SK-N-SH treated with all-trans-retinoic acid at 6 μM for 48 hours (cell line): ENCODE data around the gene CPA4.

Experiments
- ATAC-seq: fragments of 200-7000 bp; cut with Tn5 transposase; 3 replicates; pipeline ENCODE4 v1.9.1; 2020; ENCODE audit warnings: mild to moderate bottlenecking, moderate library complexity
- ARNTL ChIP-seq: fragments of 450-650 bp; formaldehyde crosslinking; IDR thresholded peaks from 2 replicates; pipeline ENCODE4 v1.5.0; 2020; ENCODE audit warnings: low read depth, mild to moderate bottlenecking, moderate library complexity, borderline replicate concordance
- BACH2 ChIP-seq: fragments of 250-450 bp; sonication (Bioruptor Pico); IDR thresholded peaks from 2 replicates; pipeline ENCODE4 v1.9.0; 2021; ENCODE audit warnings: mild to moderate bottlenecking, borderline replicate concordance
- CREB5 ChIP-seq: fragments of 250-450 bp; sonication (Bioruptor Pico); IDR thresholded peaks from 2 replicates; pipeline ENCODE4 v1.5.1; 2020; ENCODE audit warnings: low read depth, mild to moderate bottlenecking, moderate library complexity
- ESRRG ChIP-seq: fragments of 250-450 bp; sonication (Bioruptor Pico); IDR thresholded peaks from 2 replicates; pipeline ENCODE4 v1.6.1; 2021; ENCODE audit warnings: mild to moderate bottlenecking
- GLIS3 ChIP-seq: fragments of 250-450 bp; sonication (Bioruptor Pico); IDR thresholded peaks from 2 replicates; pipeline ENCODE4 v1.5.0; 2020; ENCODE audit warnings: mild to moderate bottlenecking, moderate library complexity
- ISL1 ChIP-seq: fragments of 250-450 bp; sonication (Bioruptor Pico); IDR thresholded peaks from 2 replicates; pipeline ENCODE4 v2.1.2; 2022; ENCODE audit warnings: mild to moderate bottlenecking, moderate library complexity
- OSR1 ChIP-seq: fragments of 250-450 bp; sonication (Bioruptor Pico); IDR thresholded peaks from 2 replicates; pipeline ENCODE4 v1.8.0; 2022; ENCODE audit warnings: moderate library complexity, mild to moderate bottlenecking, inconsistent platforms
- PATZ1 ChIP-seq: fragments of 250-450 bp; sonication (Bioruptor Pico); IDR thresholded peaks from 2 replicates; pipeline ENCODE4 v1.8.0; 2020; ENCODE audit warnings: mild to moderate bottlenecking, moderate library complexity, borderline replicate concordance
- POU6F1 ChIP-seq: fragments of 250-450 bp; sonication (Bioruptor Pico); IDR thresholded peaks from 2 replicates; pipeline ENCODE4 v1.8.0; 2021; ENCODE audit warnings: low read depth, mild to moderate bottlenecking, moderate library complexity, borderline replicate concordance
- PPARA ChIP-seq: fragments of 250-450 bp; sonication (Bioruptor Pico); IDR thresholded peaks from 2 replicates; pipeline ENCODE4 v1.5.0; 2020; ENCODE audit warnings: mild to moderate bottlenecking, borderline replicate concordance
- RARB ChIP-seq: fragments of 250-450 bp; sonication (Bioruptor Pico); IDR thresholded peaks from 2 replicates; pipeline ENCODE4 v1.8.0; 2021; ENCODE audit warnings: mild to moderate bottlenecking, moderate library complexity
- TCF4 ChIP-seq: fragments of 250-450 bp; sonication (Bioruptor Pico); IDR thresholded peaks from 2 replicates; pipeline ENCODE4 v1.8.0; 2021; ENCODE audit warnings: mild to moderate bottlenecking, moderate library complexity, borderline replicate concordance
- TOX ChIP-seq: fragments of 250-450 bp; sonication (Bioruptor Pico); IDR thresholded peaks from 2 replicates; pipeline ENCODE4 v1.8.0; 2021; ENCODE audit warnings: mild to moderate bottlenecking, moderate library complexity, borderline replicate concordance
- TSHZ2 ChIP-seq: fragments of 250-450 bp; sonication (Bioruptor Pico); IDR thresholded peaks from 2 replicates; pipeline ENCODE4 v1.5.0; 2020; ENCODE audit warnings: mild to moderate bottlenecking, moderate library complexity
- ZC3H10 ChIP-seq: fragments of 250-450 bp; sonication (Bioruptor Pico); IDR thresholded peaks from 2 replicates; pipeline ENCODE4 v1.5.1; 2021; ENCODE audit warnings: mild to moderate bottlenecking, moderate library complexity
- ZFP3 ChIP-seq: fragments of 250-450 bp; sonication (Bioruptor Pico); IDR thresholded peaks from 2 replicates; pipeline ENCODE4 v1.5.0; 2020; ENCODE audit warnings: mild to moderate bottlenecking, moderate library complexity
- ZFP30 ChIP-seq: fragments of 450-650 bp; formaldehyde crosslinking; IDR thresholded peaks from 2 replicates; pipeline ENCODE4 v1.5.0; 2022; ENCODE audit warnings: mild to moderate bottlenecking, moderate library complexity
- ZNF565 ChIP-seq: fragments of 450-650 bp; formaldehyde crosslinking; conservative IDR thresholded peaks from 2 replicates; pipeline ENCODE4 v1.5.0; 2020; ENCODE audit warnings: low read depth, mild to moderate bottlenecking, moderate library complexity
- ZNF70 ChIP-seq: fragments of 450-650 bp; formaldehyde crosslinking; IDR thresholded peaks from 2 replicates; pipeline ENCODE4 v1.5.0; 2020; ENCODE audit warnings: mild to moderate bottlenecking, moderate library complexity
- ZNF8 ChIP-seq: fragments of 450-650 bp; formaldehyde crosslinking; IDR thresholded peaks from 2 replicates; pipeline ENCODE4 v1.5.0; 2020; ENCODE audit warnings: mild to moderate bottlenecking, moderate library complexity

The CPA4 gene

GRCh38 chr7:130346941-130347340 is 54.0 kb downstream of the CPA4 start:
- no peak for ATAC-seq

GRCh38 chr7:130349911-130350782 is 57.2 kb downstream of the CPA4 start:
- ATAC-seq: no peak
- TF ChIP-seq ZNF8 (CRISPR knock-in tag) (no peak), TSHZ2 (CRISPR knock-in tag) (no peak), ZNF565 (CRISPR knock-in tag) (no peak), GLIS3 (CRISPR knock-in tag) (no peak), CREB5 (CRISPR knock-in tag) (no peak), PATZ1 (no peak), OSR1 (CRISPR knock-in tag) (no peak), ZFP30 (CRISPR knock-in tag) (no peak), ARNTL (CRISPR knock-in tag) (no peak), ZFP3 (CRISPR knock-in tag) (no peak), ZC3H10 (CRISPR knock-in tag) (no peak)

More at GRCh38 chr7:130346941-130347340, 54.0 kb downstream of the CPA4 start:
- TF ChIP-seq OSR1 (CRISPR knock-in tag) (no peak), ARNTL (CRISPR knock-in tag) (no peak), PPARA (CRISPR knock-in tag) (no peak), ZNF70 (no peak), RARB (CRISPR knock-in tag) (no peak), TCF4 (CRISPR knock-in tag) (no peak), BACH2 (no peak), ZNF565 (CRISPR knock-in tag) (no peak), ESRRG (CRISPR knock-in tag) (no peak), ZFP30 (CRISPR knock-in tag) (no peak), GLIS3 (CRISPR knock-in tag) (no peak), ZNF8 (CRISPR knock-in tag) (no peak), PATZ1 (no peak), POU6F1 (CRISPR knock-in tag) (no peak), ISL1 (CRISPR knock-in tag) (no peak), TOX (CRISPR knock-in tag) (no peak)
